Measurements from ENCODE around the gene CDK5.
A peak's percentile ranks its signal among the peaks of the same experiment; 100 is the strongest.
"Not testable (repeated sequence)": the region's sequence is repeated elsewhere in the genome, so short reads cannot be mapped to it uniquely, and the experiment has no call there.

CDK5 gene

DNA sequence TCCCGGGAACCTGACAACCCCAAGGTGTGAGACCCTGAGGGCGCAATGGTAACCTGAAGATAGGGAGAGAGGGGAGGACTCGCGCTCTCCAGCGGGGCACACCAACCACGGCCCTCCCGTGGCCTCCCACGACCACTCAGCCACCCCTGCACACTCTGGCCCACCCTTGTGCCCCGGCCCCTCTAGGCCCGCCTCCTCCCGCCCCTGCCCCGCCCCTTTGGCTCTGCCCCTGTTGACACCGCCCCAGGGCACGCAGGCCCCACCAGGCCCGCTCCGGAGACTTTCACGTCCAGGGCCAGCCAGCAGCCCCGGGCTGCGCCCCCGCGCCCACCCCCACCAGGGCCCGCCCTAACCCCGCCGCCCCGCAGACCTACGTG is 44.4 kb downstream of the CDK5 start:
- no peak for DNase-seq

DNA sequence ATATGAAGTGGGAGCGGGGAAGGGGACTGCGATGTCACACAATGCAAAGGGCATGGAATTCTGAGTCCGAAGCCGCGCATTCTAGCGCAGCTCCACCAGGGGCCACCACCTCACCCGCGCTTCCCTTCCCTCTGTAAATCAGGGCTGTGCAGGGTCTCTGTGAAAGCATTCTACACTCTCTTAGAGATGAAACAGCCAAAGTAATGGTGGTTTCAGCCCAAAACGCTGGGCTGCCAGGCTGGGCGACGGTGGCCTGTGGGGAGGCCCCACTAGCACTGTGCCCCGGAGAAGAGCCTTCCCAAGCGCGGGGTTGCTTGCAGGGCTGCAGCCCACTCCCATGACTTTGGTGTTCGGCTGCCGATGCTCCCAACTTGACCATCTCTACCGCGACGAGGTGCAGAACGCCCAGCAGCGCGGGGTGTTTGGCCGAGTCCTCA is 44.8 kb downstream of the CDK5 start:
- DNase-seq, result peak; percentile 55

DNA sequence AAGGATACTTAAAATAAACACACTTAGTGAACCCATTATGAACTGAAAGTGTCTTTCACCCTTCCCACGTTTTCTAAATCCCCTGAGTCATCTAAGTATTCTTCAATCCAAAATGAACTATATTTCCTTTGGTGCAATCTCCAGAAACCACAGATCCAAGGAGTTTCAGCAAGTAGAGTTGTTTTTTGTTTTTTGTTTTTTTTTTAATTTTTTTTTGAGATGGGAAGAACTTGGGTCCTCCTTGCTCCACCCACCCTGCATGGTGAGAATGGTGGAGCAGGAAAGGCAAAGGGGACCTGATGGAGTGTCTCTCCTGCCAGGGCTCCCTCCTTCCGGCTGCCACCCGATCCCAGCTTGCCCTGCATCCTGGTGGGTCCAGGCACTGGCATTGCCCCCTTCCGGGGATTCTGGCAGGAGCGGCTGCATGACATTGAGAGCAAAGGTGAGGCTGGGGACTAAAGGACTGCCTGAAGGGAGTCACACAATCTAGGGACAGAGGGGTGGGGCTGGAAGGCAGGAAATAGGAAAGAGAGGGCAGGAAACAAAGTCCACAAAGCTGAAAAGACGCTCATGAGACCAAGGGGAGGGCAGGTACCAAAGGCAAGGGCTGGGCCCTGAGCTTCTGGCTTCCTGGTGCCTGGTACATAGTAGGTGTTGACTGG is 45.5 kb downstream of the CDK5 start:
- DNase-seq, result no peak

DNA sequence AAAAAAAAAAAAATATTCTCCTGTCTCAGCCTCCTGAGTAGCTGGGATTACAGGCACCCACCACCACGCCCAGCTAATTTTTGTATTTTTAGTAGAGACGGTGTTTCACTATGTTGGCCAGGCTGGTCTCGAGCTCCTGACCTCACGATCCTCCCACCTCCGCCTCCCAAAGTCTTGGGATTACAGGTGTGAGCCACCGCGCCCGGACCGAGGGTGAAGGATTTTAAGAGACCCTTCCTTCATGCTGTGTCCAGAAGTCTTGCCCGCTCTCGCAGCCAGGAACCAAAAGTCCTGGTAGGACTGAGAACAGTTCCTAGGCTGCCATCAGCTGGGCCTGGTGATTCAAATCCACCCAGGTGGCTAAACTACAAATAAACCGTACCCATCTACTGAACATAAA is 46.1 kb downstream of the CDK5 start:
- DNase-seq, result not testable (repeated sequence)

DNA sequence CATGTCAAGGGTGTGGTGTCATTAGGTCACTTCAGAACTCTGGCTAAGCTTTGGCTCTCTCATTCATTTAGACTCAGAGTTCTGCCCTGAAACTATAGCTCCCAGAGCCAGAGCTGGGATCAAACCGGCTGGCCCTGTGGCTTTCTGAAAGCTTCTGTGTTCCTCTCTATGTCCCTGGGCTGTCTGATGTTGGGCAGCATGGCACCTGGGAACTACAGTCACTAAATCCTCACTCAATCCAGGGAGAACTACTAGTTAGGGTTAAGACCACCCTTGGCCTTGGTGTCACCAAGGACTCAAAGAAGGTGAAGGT is 46.6 kb downstream of the CDK5 start:
- DNase-seq, result no peak

DNA sequence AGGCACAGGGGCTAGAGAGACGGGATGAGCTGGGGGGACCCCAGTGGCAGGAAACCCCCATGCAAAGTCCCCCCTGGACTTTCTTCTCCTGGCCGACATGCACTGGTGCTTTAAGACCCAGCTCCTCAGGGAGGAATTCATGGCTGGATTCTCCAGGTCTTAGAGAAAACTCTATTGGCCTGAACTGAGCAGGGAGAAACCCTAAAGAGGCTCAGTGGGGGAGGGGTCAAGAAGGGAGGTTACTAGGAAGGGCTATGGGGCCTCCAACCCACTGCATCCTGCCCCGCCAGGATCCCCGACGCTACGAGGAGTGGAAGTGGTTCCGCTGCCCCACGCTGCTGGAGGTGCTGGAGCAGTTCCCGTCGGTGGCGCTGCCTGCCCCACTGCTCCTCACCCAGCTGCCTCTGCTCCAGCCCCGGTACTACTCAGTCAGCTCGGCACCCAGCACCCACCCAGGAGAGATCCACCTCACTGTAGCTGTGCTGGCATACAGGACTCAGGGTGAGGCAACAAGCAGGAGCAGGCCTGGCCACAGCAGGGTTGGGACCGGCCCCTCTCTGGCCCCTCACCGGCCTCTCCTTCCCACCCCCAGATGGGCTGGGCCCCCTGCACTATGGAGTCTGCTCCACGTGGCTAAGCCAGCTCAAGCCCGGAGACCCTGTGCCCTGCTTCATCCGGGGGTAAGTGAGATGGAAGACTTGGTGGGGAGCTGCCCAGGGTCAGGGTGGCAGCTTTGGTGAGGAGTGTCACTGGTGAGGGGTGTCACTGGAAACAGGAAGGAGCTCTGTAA is 47.2 kb downstream of the CDK5 start:
- DNase-seq, result peak; percentile 42

DNA sequence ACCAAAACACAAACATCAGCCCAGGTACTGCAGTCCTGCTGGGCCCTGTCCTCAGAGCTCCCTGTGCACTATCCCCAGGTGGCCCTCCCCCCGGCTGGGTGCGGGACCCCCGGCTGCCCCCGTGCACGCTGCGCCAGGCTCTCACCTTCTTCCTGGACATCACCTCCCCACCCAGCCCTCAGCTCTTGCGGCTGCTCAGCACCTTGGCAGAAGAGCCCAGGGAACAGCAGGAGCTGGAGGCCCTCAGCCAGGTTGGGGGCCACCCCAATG is 47.7 kb downstream of the CDK5 start:
- DNase-seq, result no peak

DNA sequence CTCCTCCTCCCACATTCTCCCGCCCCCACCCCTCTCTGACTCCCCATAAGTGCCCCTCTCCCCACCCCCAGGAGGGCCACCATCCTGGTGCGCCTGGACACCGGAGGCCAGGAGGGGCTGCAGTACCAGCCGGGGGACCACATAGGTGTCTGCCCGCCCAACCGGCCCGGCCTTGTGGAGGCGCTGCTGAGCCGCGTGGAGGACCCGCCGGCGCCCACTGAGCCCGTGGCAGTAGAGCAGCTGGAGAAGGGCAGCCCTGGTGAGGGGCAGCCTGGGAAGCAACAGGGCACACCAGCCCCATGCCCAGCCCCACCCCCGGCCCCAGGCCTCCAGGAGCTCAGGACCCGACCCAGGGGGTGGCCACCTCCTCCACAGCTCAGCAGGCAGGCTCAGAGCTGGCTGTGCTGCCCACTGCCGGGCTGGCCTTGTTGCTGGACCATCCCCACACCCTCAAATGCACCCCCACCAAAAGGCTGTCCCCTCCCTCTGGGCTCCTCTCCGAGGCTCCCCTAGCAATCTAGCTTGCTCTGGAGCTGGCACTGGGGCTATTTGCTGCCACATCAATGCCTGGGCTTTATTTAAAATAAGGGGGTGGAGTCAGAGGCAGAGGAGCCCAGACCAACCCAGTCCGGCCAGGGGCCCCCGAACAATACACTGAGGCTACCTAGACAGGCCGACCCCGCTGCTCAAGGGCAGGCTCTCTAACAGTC is 48.2 kb downstream of the CDK5 start:
- DNase-seq, result no peak

DNA sequence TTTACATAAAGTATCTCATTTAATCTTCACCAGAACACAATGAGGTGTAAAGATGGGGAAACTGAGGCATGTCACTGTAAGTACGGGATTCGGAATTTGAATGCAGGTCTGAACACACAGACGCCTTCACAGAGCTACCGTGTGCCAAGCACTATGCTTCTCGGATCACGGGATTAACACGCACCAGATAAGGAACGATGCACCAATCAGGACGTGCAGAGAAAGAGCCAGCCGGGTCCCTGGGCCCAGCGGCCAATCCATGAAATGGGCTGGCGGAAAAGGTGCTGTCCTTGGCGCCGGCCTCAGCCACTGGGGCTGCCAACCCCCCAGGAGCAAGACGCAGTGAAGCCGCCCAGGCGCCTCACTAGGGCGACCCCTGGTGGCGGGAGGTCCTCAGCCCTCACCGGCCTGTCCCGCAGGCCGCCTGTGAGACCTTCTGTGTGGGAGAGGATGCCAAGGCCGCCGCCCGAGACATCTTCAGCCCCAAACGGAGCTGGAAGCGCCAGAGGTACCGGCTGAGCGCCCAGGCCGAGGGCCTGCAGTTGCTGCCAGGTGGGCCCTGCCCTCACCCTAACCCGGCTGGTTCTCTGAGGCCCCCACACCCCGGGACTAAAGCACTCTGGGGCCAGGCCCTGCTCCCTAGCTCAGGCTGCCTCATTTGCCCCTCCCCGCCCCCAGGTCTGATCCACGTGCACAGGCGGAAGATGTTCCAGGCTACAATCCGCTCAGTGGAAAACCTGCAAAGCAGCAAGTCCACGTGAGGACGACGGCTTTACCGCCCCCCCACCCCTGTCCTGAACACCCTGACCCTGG is 49.0 kb downstream of the CDK5 start:
- DNase-seq, result peak; percentile 45

DNA sequence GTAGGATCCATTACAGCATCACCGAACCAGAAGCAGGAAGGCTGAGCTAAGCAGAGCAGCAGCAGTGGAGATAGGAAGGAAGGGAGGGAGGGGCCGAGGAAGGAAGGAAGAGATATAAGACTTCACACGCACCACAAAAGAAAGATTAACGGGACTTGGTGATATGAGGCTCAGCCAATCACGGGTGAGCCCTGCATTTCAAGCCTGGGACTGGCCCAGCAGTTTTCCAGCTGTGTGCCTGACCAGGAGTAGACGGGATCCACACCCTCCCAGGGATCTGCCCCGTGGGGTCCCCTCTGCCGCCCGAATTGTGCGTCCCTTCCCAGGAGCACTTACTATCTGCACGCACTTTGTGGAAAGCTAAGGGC is 49.6 kb downstream of the CDK5 start:
- no peak for DNase-seq

DNA sequence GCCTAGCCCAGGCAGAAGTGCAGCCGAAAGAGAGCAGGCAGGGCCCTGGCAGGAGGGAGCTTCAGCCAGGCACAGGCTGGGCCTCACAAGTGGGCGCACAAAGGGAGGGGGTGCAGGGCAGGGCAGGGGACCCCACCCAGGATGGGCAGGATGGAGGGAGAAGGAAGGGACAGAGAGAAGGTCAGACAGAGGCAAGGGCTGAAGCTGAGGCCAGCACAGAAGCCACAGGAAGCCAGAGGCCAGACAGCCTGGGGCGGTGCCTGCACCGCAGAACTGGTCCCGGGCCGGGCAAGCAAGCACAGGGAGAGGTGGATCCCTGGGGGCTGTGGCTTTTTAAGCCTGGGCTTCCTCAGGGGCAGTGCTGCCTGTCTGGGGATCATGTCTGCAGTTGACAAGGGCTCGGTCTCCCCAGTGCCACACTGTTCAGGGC is 50.2 kb downstream of the CDK5 start:
- DNase-seq, result no peak

DNA sequence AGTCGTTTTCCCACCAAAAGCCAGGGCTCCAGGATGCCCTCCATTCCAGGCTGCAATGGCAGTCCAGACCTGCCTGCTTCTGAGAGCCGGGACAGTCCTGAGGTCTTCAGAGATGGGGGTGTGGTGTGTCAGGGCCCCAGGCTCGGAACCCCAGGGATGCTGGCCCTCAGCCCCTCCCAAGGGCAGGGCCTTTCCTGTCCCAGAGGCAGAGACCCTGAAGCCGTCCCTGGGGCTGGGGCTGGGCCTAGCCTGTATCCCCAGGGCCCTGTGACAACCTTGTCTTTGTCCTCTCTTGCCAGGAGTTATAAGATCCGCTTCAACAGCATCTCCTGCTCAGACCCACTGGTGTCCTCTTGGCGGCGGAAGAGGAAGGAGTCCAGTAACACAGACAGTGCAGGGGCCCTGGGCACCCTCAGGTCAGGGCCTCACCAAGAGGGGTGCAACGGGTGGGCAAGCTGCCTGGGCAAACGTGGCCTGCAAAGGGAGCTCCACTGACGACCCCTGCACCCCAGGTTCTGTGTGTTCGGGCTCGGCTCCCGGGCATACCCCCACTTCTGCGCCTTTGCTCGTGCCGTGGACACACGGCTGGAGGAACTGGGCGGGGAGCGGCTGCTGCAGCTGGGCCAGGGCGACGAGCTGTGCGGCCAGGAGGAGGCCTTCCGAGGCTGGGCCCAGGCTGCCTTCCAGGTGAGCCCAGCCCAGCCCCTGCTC is 51.0 kb downstream of the CDK5 start:
- no peak for DNase-seq

DNA sequence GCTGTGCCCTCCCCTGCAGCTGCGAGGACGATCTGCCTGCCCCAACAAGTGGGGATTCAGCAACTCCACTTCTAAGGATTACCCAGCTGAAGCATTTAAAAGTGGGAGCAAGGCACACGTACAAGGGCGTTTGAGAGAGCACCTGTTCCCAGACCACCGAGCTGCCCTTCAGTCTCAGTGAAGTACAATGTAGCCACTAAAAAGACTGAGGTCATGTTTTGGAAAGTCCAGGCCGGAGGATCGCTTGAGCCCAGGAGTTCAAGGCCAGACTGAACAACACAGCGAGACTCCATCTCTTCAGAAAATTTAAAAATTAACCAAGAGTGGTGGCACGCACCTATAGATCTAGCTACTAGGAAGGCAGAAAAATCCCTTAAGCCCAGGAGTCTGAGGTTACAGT is 52.1 kb downstream of the CDK5 start:
- DNase-seq, result no peak
